OCI-LY7 (cell line): Measurements from ENCODE around the gene MAL. TPM values are rescaled to one million over a fixed set of nuclear protein-coding genes. Genes with fewer than 3 reads are reported as not detected.

Experiments used
- BruUV-seq: library from RNA; stranded (reverse); fragments of 400-500 nt; replicated peaks from 2 replicates; lab custom pipeline; 2021; lab: Mats Ljungman, UMichigan
- CTCF ChIA-PET: fragments of 300-600 bp; sonication (Branson Sonifier 250); formaldehyde crosslinking; loops from one replicate; lab custom pipeline; 2022; ENCODE audit warnings: antibody characterized with exemption; ENCODE audit not compliant: unreplicated experiment; lab: Charles Lee
- POLR2A ChIA-PET: fragments of 300-600 bp; sonication (Branson Sonifier 250); formaldehyde crosslinking; loops from one replicate; lab custom pipeline; 2022; ENCODE audit warnings: antibody characterized with exemption; lab: Charles Lee
- DNase-seq: peaks from one replicate; pipeline ENCODE4 v3.0.0-alpha.2; 2015; ENCODE audit warnings: low spot score
- H2AFZ ChIP-seq: fragments of 200-600 bp; sonication (generic), shearing (Covaris generic); 2 replicates; pipeline ENCODE4 v1.6.1; 2014; ENCODE audit warnings: mild to moderate bottlenecking, antibody characterized with exemption, low read length, moderate library complexity
- H3K27ac ChIP-seq: fragments of 200-600 bp; sonication (generic); 2 replicates; pipeline ENCODE4 v1.5.1; 2014; ENCODE audit warnings: mixed run types, low read depth, mild to moderate bottlenecking, moderate library complexity, low read length, inconsistent platforms; ENCODE audit not compliant: poor library complexity, severe bottlenecking
- H3K36me3 ChIP-seq: fragments of 200-600 bp; sonication (generic); 2 replicates; pipeline ENCODE4 v1.6.1; 2014; ENCODE audit warnings: mild to moderate bottlenecking, antibody characterized with exemption, low read length, moderate library complexity, mixed read lengths; ENCODE audit not compliant: insufficient read depth
- H3K4me1 ChIP-seq: fragments of 200-600 bp; sonication (generic); 2 replicates; pipeline ENCODE4 v1.5.1; 2014; ENCODE audit warnings: mild to moderate bottlenecking, low read length; ENCODE audit not compliant: insufficient read depth, poor library complexity, severe bottlenecking
- H3K4me2 ChIP-seq: fragments of 200-600 bp; sonication (generic); 2 replicates; pipeline ENCODE4 v1.6.1; 2014; ENCODE audit warnings: mild to moderate bottlenecking, low read length
- H3K4me3 ChIP-seq: fragments of 200-600 bp; sonication (generic); 2 replicates; pipeline ENCODE4 v1.5.1; 2014; ENCODE audit warnings: mild to moderate bottlenecking, low read depth, low read length; ENCODE audit not compliant: poor library complexity, severe bottlenecking
- H3K79me2 ChIP-seq: fragments of 200-600 bp; sonication (generic); 2 replicates; pipeline ENCODE4 v1.6.1; 2016; ENCODE audit warnings: low read depth, mild to moderate bottlenecking, low read length, moderate library complexity, mixed read lengths; ENCODE audit not compliant: insufficient read depth
- H3K9me2 ChIP-seq: fragments of 200-600 bp; sonication (generic); 2 replicates; pipeline ENCODE4 v1.6.1; 2016; ENCODE audit warnings: mild to moderate bottlenecking, low read length, mixed read lengths; ENCODE audit not compliant: insufficient read depth
- H3K9me3 ChIP-seq: fragments of 200-600 bp; sonication (generic); 2 replicates; pipeline ENCODE4 v1.6.1; 2014; ENCODE audit warnings: mild to moderate bottlenecking, mixed run types, low read length, mixed read lengths
- H4K20me1 ChIP-seq: fragments of 200-600 bp; sonication (generic); 2 replicates; pipeline ENCODE4 v1.6.1; 2014; ENCODE audit warnings: mild to moderate bottlenecking, antibody characterized with exemption, low read length, moderate library complexity, mixed read lengths; ENCODE audit not compliant: insufficient read depth
- EZH2phosphoT487 ChIP-seq: fragments of 200-600 bp; sonication (generic); IDR thresholded peaks from 2 replicates; pipeline ENCODE4 v1.6.1; 2018; ENCODE audit warnings: low read depth, borderline replicate concordance, mild to moderate bottlenecking, mixed run types, antibody characterized with exemption, low read length, moderate library complexity, mixed read lengths
- intact Hi-C: fragments of 100-400 bp; cut with micrococcal nuclease; formaldehyde crosslinking; loops from one replicate; pipeline ENCODE4 v1.10.0; 2022; ENCODE audit not compliant: unreplicated experiment
- total RNA-seq, 2 experiments: library from RNA; depleted of rRNA in 1 of 2; stranded (reverse); fragments of >200 nt in 1 of 2; shearing (Covaris generic) in 1 of 2; gene quantifications; 2 replicates each; pipeline ENCODE4 v1.2.3, GENCODE V29; 2014 to 2022
- TF ChIP-seq, protein P1 (sequence below): fragments of 200-600 bp; sonication (generic); conservative IDR thresholded peaks from 2 replicates; pipeline ENCODE4 v1.5.1; 2014; ENCODE audit warnings: mild to moderate bottlenecking, antibody characterized with exemption, low read length, moderate library complexity, mixed read lengths

Gene MAL
- total RNA-seq, 2 experiments from 2014 or later: not detected

DNA sequence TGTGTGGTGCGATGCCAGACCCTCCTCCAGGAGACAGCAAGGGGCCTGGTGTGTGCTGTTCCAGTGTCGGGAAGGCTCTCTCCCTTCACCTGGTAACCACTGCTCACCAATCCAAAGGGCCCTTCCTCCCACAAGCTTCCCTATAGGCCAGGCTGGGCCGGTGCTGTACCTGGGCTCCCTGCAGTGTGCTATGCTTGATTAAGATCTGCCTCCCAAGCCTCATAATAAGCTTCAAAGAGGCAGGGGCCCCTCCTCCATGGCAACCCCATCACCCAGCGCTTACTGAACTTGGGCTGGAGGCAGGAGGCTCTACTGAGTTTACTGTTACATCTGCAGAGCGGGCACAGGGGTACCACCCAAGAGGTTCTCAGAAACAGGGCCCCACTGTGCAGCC lies 4.5 kb upstream of the MAL start:
- no peak overlapping the region for H3K27ac ChIP-seq
- H2AFZ ChIP-seq: no peak overlapping the region
- no peaks in the 10 kb centered on the region for H3K79me2 ChIP-seq
- no peaks in the 10 kb centered on the region for H3K4me1 ChIP-seq
- H3K9me2 ChIP-seq: no peaks in the 10 kb centered on the region
- no peak for DNase-seq
- no TSS peak for BruUV-seq
- H3K4me3 ChIP-seq: no peak overlapping the region
- no peak overlapping the region for H3K4me2 ChIP-seq
- no peaks in the 10 kb centered on the region for H3K9me3 ChIP-seq
- H4K20me1 ChIP-seq: no peaks in the 10 kb centered on the region
- no peaks in the 10 kb centered on the region for H3K36me3 ChIP-seq
- TF ChIP-seq, protein P1, sequence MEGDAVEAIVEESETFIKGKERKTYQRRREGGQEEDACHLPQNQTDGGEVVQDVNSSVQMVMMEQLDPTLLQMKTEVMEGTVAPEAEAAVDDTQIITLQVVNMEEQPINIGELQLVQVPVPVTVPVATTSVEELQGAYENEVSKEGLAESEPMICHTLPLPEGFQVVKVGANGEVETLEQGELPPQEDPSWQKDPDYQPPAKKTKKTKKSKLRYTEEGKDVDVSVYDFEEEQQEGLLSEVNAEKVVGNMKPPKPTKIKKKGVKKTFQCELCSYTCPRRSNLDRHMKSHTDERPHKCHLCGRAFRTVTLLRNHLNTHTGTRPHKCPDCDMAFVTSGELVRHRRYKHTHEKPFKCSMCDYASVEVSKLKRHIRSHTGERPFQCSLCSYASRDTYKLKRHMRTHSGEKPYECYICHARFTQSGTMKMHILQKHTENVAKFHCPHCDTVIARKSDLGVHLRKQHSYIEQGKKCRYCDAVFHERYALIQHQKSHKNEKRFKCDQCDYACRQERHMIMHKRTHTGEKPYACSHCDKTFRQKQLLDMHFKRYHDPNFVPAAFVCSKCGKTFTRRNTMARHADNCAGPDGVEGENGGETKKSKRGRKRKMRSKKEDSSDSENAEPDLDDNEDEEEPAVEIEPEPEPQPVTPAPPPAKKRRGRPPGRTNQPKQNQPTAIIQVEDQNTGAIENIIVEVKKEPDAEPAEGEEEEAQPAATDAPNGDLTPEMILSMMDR: no peak
- TF ChIP-seq EZH2phosphoT487: no peak
- POLR2A ChIA-PET: no interaction called here
- CTCF ChIA-PET: no interaction called here
- intact Hi-C loops: loop anchor here (5.0 kb wide), 1 partner anchor 96 kb away; no protein-coding TSS in a partner anchor

DNA sequence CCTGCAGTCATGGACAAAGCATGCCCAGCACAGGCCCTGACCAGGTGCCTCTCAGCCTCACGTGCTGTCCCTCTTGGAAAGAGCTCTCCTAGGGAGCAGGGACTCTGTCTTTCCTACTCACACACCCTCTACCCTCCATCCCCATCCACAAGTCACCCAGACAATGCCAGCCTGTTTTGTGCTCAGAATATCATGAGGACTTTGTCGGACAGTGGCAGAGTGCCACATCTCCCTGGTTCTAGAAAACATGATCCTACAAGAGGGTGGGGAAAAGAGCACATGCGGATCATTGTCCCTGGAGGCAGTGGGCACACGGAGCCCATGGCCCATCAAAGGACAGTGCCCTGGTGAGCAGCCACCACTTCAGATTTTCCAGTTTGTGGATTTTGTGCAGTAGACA lies 3.7 kb upstream of the MAL start:
- H4K20me1 ChIP-seq: no peaks in the 10 kb centered on the region
- POLR2A ChIA-PET: no interaction called here
- no peak overlapping the region for H3K27ac ChIP-seq
- no peaks in the 10 kb centered on the region for H3K9me2 ChIP-seq
- no peaks in the 10 kb centered on the region for H3K4me1 ChIP-seq
- H3K4me2 ChIP-seq: no peak overlapping the region
- no peak for DNase-seq
- no peak overlapping the region for H3K4me3 ChIP-seq
- no peak for TF ChIP-seq EZH2phosphoT487
- TF ChIP-seq, protein P1: no peak
- no peaks in the 10 kb centered on the region for H3K9me3 ChIP-seq
- no TSS peak for BruUV-seq
- CTCF ChIA-PET: interaction anchor here (1.2 kb wide), 1 partner anchor 57 kb away, joined by 3 read pairs; no protein-coding TSS in a partner anchor
- no peak overlapping the region for H2AFZ ChIP-seq
- H3K79me2 ChIP-seq: no peaks in the 10 kb centered on the region
- intact Hi-C loops: loop anchor here (1.0 to 5.0 kb wide), 3 partner anchors 54 to 185 kb away; partner anchors contain the start of gene ZNF892
- no peaks in the 10 kb centered on the region for H3K36me3 ChIP-seq

DNA sequence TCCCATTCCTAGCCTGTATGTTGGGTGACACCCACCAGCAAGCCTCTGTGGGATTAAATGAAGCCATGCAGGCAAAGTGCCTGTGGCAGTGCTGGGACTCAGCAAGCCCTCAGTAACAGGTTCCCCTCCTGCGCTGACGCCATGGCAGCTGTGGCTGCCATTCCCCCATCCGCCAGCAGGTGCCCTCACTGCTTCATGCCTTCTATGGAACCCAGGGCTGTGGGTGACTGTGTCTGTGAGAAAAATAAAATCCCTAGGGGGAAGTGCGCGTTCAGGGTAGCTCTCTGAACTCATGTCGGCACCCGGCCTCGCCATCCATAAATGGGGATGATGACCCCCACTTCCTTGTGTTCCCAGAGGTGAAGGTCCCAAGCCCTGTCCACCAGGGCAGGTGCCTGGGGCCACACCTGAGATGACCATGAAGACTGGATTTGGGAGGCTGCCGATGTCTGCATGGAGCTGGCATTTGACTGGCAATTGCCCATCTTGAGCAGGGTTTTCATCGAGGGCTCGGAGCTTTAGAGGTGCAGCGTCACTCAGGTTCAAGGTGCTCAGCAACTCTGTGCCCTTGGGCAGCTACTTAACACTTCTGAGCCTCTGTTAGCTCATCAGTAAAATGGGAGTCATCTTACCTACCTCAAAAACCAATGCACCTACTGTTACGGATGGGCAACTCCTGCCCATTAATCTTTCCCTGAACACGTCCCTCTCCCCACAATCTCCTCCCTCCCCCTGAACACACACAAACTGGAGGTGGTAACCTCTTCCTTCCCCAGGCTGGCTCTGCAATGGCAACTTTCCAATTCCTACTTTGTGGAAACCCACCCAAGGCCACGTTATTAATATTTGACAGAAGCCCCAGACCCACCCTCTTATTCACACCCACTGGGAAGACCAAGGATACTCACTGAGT lies 2.9 kb upstream of the MAL start:
- H3K4me1 ChIP-seq: no peaks in the 10 kb centered on the region
- H3K27ac ChIP-seq: no peak overlapping the region
- ChIA-PET CTCF (interaction anchor here (1.2 kb wide), 1 partner anchor 56 kb away, joined by 3 read pairs; no protein-coding TSS in a partner anchor), POLR2A (no interaction called here)
- DNase-seq: peak; percentile 64
- H2AFZ ChIP-seq: no peak overlapping the region
- H3K9me2 ChIP-seq: no peaks in the 10 kb centered on the region
- no peak overlapping the region for H3K4me3 ChIP-seq
- H3K4me2 ChIP-seq: no peak overlapping the region
- no TSS peak for BruUV-seq
- no peaks in the 10 kb centered on the region for H3K79me2 ChIP-seq
- H3K9me3 ChIP-seq: no peaks in the 10 kb centered on the region
- H4K20me1 ChIP-seq: no peaks in the 10 kb centered on the region
- no peaks in the 10 kb centered on the region for H3K36me3 ChIP-seq
- TF ChIP-seq, protein P1: peak; percentile 88
- no peak for TF ChIP-seq EZH2phosphoT487
- intact Hi-C loops: loop anchor here (1.0 to 5.0 kb wide), 3 partner anchors 54 to 185 kb away; partner anchors contain the start of gene ZNF892
